Hepatocyte (in vitro differentiated cells): ENCODE measurements around the gene GALT. TPM values are rescaled to one million over a fixed set of nuclear protein-coding genes. Genes with fewer than 3 reads are reported as not detected.
A peak's percentile ranks its signal among the peaks of the same experiment; 100 is the strongest.

ENCODE experiments used
- DNase-seq: peaks from one replicate; pipeline ENCODE4 v3.0.0-alpha.2; 2016; ENCODE audit warnings: low spot score
- H2AFZ ChIP-seq: fragments of 200-600 bp; sonication (generic); 2 replicates; pipeline ENCODE4 v1.6.0; 2016; ENCODE audit warnings: antibody characterized with exemption, mild to moderate bottlenecking
- H3K27ac ChIP-seq: fragments of 200-600 bp; sonication (generic); 2 replicates; pipeline ENCODE4 v1.5.1; 2016; ENCODE audit warnings: mild to moderate bottlenecking
- H3K27me3 ChIP-seq: fragments of 200-600 bp; sonication (generic); 2 replicates; pipeline ENCODE4 v1.6.1; 2016
- H3K36me3 ChIP-seq: fragments of 200-600 bp; sonication (generic); replicated peaks from 2 replicates; pipeline ENCODE4 v1.5.1; 2016; ENCODE audit warnings: low read depth; ENCODE audit not compliant: insufficient read depth
- H3K4me1 ChIP-seq: fragments of 200-600 bp; sonication (generic); 2 replicates; pipeline ENCODE4 v1.5.1; 2016; ENCODE audit warnings: mild to moderate bottlenecking, moderate library complexity; ENCODE audit not compliant: insufficient read depth
- H3K4me2 ChIP-seq: fragments of 200-600 bp; sonication (generic); 2 replicates; pipeline ENCODE4 v1.6.0; 2016
- H3K4me3 ChIP-seq: fragments of 200-600 bp; sonication (generic); 2 replicates; pipeline ENCODE4 v1.5.1; 2016; ENCODE audit warnings: mild to moderate bottlenecking
- H3K79me2 ChIP-seq: fragments of 200-600 bp; sonication (generic); 2 replicates; pipeline ENCODE4 v1.6.0; 2017; ENCODE audit warnings: mild to moderate bottlenecking
- H3K9me2 ChIP-seq: fragments of 200-600 bp; sonication (generic); replicated peaks from 2 replicates; pipeline ENCODE4 v1.6.0; 2017; ENCODE audit warnings: mild to moderate bottlenecking; ENCODE audit not compliant: insufficient read depth
- H3K9me3 ChIP-seq: fragments of 200-600 bp; sonication (generic); 2 replicates; pipeline ENCODE4 v1.5.1; 2016; ENCODE audit warnings: low read depth, mild to moderate bottlenecking
- H4K20me1 ChIP-seq: fragments of 200-600 bp; sonication (generic); 2 replicates; pipeline ENCODE4 v1.6.0; 2016; ENCODE audit warnings: mild to moderate bottlenecking; ENCODE audit not compliant: insufficient read depth, poor library complexity, severe bottlenecking
- EZH2 ChIP-seq: fragments of 200-600 bp; sonication (generic); IDR thresholded peaks from 2 replicates; pipeline ENCODE4 v1.6.1; 2016; ENCODE audit warnings: antibody characterized with exemption, mild to moderate bottlenecking, borderline replicate concordance
- EZH2phosphoT487 ChIP-seq: fragments of 200-600 bp; sonication (generic); IDR thresholded peaks from one replicate; pipeline ENCODE4 v1.6.1; 2018; ENCODE audit warnings: antibody characterized with exemption, mild to moderate bottlenecking, low read depth, moderate library complexity; ENCODE audit not compliant: unreplicated experiment, severe bottlenecking
- WGBS: methylation state at CpG from one replicate; pipeline ENCODE4 v1.1.6; 2016; ENCODE audit warnings: low lambda C conversion rate; ENCODE audit errors: missing lambda C conversion rate; 5-methylcytosine and 5-hydroxymethylcytosine counted together
- polyA plus RNA-seq: library from polyadenylated mRNA; unstranded; fragments of >200 nt; fragmentation: Nextera tagmentation; extraction: Ambion mirVana; gene quantifications from 2 replicates; pipeline ENCODE4 v1.2.1, GENCODE V29; 2016
- total RNA-seq: library from RNA; depleted of rRNA; stranded (reverse); fragments of >200 nt; gene quantifications from 2 replicates; pipeline ENCODE4 v1.2.3, GENCODE V29; 2014
- TF ChIP-seq, protein P1 (sequence below): fragments of 200-600 bp; sonication (generic); IDR thresholded peaks from 2 replicates; pipeline ENCODE4 v1.5.1; 2016; ENCODE audit warnings: antibody characterized with exemption, mild to moderate bottlenecking; ENCODE audit not compliant: poor library complexity

GALT gene
- total RNA-seq (46.1 and 53.2 TPM in 2 replicates), polyA plus RNA-seq (119 and 121 TPM in 2 replicates)

DNA sequence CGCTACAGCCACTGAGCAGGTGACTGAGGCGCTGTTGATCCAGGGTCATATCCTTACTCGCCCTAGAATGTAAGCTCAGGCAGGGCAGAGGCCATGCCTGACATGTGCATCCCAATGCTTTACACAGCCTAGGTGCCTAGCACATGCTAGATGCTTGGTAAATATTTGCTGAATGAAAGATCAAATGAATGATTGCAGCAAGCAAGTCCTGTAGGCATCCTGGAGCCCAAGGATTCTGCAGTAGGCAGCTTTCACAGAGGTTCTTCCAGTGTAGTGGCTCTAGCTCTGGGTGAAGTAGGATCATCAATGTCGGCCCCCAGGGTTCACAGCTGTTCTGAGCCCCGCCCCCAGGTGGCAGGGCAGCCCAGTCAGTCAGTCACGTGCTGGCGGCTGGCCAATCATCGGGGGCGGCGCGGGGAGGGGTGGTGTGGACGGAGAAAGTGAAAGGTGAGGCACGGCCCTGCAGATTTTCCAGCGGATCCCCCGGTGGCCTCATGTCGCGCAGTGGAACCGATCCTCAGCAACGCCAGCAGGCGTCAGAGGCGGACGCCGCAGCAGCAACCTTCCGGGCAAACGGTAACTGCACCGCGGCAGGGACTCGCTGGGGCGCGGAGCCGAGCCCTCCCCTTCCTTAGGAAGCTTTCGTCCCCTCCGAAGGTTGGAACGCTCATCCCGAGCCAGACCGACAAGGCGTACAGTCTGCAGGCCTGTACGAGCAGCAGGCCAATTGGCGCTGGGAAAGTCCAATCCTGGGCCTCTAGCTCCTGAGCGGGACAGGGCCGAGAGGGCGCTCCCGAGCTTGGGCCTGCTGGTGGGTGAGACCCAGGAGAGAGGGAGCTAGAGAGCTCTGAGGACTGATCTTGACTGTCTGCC is at the start of gene GALT:
Gene GALT (plus strand): TSS at position 465 of the 873 bp plus-strand sequence. CDS start 30 bp downstream, at position 495.
- Histone ChIP-seq H3K79me2 (peaks cover 26% of the 10 kb centered on the region), H4K20me1 (no peaks in the 10 kb centered on the region), H3K9me2 (no peaks in the 10 kb centered on the region), H3K27me3 (no peaks in the 10 kb centered on the region), H3K4me2 (peak within 1 kb of the TSS; percentile 97), H3K9me3 (no peaks in the 10 kb centered on the region), H3K27ac (peak within 1 kb of the TSS; percentile 78), H3K4me3 (peak within 1 kb of the TSS; percentile 38), H3K4me1 (peaks cover 26% of the 10 kb centered on the region), H2AFZ (peak within 1 kb of the TSS; percentile 47), H3K36me3 (no peaks in the 10 kb centered on the region)
- peak; percentile 96 for DNase-seq
- no peak for TF ChIP-seq EZH2
- no peak for TF ChIP-seq EZH2phosphoT487
- TF ChIP-seq, protein P1, sequence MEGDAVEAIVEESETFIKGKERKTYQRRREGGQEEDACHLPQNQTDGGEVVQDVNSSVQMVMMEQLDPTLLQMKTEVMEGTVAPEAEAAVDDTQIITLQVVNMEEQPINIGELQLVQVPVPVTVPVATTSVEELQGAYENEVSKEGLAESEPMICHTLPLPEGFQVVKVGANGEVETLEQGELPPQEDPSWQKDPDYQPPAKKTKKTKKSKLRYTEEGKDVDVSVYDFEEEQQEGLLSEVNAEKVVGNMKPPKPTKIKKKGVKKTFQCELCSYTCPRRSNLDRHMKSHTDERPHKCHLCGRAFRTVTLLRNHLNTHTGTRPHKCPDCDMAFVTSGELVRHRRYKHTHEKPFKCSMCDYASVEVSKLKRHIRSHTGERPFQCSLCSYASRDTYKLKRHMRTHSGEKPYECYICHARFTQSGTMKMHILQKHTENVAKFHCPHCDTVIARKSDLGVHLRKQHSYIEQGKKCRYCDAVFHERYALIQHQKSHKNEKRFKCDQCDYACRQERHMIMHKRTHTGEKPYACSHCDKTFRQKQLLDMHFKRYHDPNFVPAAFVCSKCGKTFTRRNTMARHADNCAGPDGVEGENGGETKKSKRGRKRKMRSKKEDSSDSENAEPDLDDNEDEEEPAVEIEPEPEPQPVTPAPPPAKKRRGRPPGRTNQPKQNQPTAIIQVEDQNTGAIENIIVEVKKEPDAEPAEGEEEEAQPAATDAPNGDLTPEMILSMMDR, result peak; percentile 38
- 6% methylated on average over 38 of the region's 43 CpGs for WGBS

DNA sequence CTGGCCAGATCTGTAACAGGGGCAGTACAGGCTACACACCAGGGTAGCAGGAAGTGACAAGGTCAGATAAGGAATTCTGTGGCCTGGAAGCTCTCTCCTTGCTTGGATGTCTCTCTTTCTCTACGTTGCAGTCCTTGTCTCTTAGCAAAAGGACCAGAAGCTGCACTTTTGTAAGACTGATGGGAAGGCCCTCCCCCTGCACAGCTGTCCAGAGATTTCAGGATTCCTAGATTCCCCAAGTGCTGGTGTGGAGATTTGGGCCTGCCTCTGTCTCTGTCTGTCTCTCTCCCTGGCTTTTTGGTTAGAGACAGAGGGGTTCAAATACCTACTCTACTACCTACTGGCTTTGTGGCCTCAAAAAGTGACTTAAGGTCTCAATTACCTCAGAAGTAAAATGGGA is 46.9 kb upstream of the GALT start:
- H2AFZ ChIP-seq, result no peak overlapping the region
- DNase-seq, result no peak
- no peak overlapping the region for H3K4me3 ChIP-seq
- no peaks in the 10 kb centered on the region for H3K79me2 ChIP-seq
- H3K27me3 ChIP-seq, result peaks cover 14% of the 10 kb centered on the region
- 44% methylated on average over 1 of the region's 1 CpG for WGBS
- H3K27ac ChIP-seq, result no peak overlapping the region
- no peak overlapping the region for H3K4me2 ChIP-seq
- H3K36me3 ChIP-seq, result no peaks in the 10 kb centered on the region
- TF ChIP-seq, protein P1, result no peak
- TF ChIP-seq EZH2phosphoT487 (no peak), EZH2 (no peak)
- no peaks in the 10 kb centered on the region for H3K9me2 ChIP-seq
- H3K4me1 ChIP-seq, result no peaks in the 10 kb centered on the region
- H3K9me3 ChIP-seq, result no peaks in the 10 kb centered on the region
- H4K20me1 ChIP-seq, result no peaks in the 10 kb centered on the region

DNA sequence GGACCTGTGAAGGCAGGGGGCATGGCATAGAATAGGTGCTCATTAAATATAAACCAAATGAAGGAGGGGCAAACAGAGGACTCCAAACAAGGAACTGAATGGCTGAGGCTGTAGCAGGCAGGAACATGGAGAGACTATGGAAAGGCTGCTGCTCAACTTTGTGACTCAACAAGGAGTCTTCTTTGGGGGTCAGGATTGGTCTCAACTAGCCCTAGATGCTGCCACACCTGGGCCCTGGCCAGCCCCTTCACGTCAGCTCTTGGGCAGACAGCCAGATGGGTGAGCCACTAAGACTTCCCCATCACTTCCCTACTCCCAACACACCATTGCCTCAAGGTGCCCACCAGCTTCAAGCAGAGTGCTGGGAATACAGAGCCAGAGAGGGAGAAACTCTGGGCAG is 45.6 kb upstream of the GALT start:
- H3K9me2 ChIP-seq, result no peaks in the 10 kb centered on the region
- H3K4me1 ChIP-seq, result no peaks in the 10 kb centered on the region
- no peak for DNase-seq
- no peak overlapping the region for H2AFZ ChIP-seq
- H3K36me3 ChIP-seq, result no peaks in the 10 kb centered on the region
- no peaks in the 10 kb centered on the region for H3K9me3 ChIP-seq
- H3K79me2 ChIP-seq, result no peaks in the 10 kb centered on the region
- 88% methylated on average over 1 of the region's 1 CpG for WGBS
- no peaks in the 10 kb centered on the region for H4K20me1 ChIP-seq
- no peak overlapping the region for H3K4me2 ChIP-seq
- H3K4me3 ChIP-seq, result no peak overlapping the region
- TF ChIP-seq EZH2, result no peak
- no peak for TF ChIP-seq EZH2phosphoT487
- TF ChIP-seq, protein P1, result no peak
- H3K27me3 ChIP-seq, result peaks cover 9% of the 10 kb centered on the region
- no peak overlapping the region for H3K27ac ChIP-seq
